Measurements from ENCODE around the gene KDR.

KDR gene

GRCh38 chr4:55087009-55087912, 38.1 kb downstream of the KDR start:
- H3K4me1 ChIP-seq (ENCODE audit: control insufficient read depth, insufficient read depth, low read length), result no peaks in the 10 kb centered on the region
- no peaks in the 10 kb centered on the region for H3K36me3 ChIP-seq (ENCODE audit: control insufficient read depth, insufficient read depth, low read length)
- H3K27ac ChIP-seq (ENCODE audit: low read depth, low read length), result no peak overlapping the region
- no peak overlapping the region for H3K9ac ChIP-seq (ENCODE audit: low read length)
- no peaks in the 10 kb centered on the region for H3K27me3 ChIP-seq (ENCODE audit: control insufficient read depth, insufficient read depth, low read length)
- H3K4me3 ChIP-seq (ENCODE audit: low read length), result no peak overlapping the region

GRCh38 chr4:55086578-55086977, 38.8 kb downstream of the KDR start:
- Histone ChIP-seq H3K9ac (ENCODE audit: low read length) (no peak overlapping the region), H3K27ac (ENCODE audit: low read depth, low read length) (no peak overlapping the region), H3K4me3 (ENCODE audit: low read length) (no peak overlapping the region), H3K4me1 (ENCODE audit: control insufficient read depth, insufficient read depth, low read length) (no peaks in the 10 kb centered on the region), H3K27me3 (ENCODE audit: control insufficient read depth, insufficient read depth, low read length) (no peaks in the 10 kb centered on the region), H3K36me3 (ENCODE audit: control insufficient read depth, insufficient read depth, low read length) (no peaks in the 10 kb centered on the region)

- Histone ChIP-seq H3K4me3 (ENCODE audit: low read length) (no peak overlapping the region), H3K4me1 (ENCODE audit: control insufficient read depth, insufficient read depth, low read length) (no peaks in the 10 kb centered on the region), H3K36me3 (ENCODE audit: control insufficient read depth, insufficient read depth, low read length) (no peaks in the 10 kb centered on the region), H3K27ac (ENCODE audit: low read depth, low read length) (no peak overlapping the region), H3K9ac (ENCODE audit: low read length) (no peak overlapping the region), H3K27me3 (ENCODE audit: control insufficient read depth, insufficient read depth, low read length) (no peaks in the 10 kb centered on the region)
These were observed 41.7 kb downstream of the KDR start for GRCh38 chr4:55083735-55084134.

- Histone ChIP-seq H3K4me1 (ENCODE audit: control insufficient read depth, insufficient read depth, low read length) (no peaks in the 10 kb centered on the region), H3K4me3 (ENCODE audit: low read length) (no peak overlapping the region), H3K27me3 (ENCODE audit: control insufficient read depth, insufficient read depth, low read length) (no peaks in the 10 kb centered on the region), H3K9ac (ENCODE audit: low read length) (no peak overlapping the region), H3K27ac (ENCODE audit: low read depth, low read length) (no peak overlapping the region), H3K36me3 (ENCODE audit: control insufficient read depth, insufficient read depth, low read length) (no peaks in the 10 kb centered on the region)
These were observed 42.6 kb downstream of the KDR start for GRCh38 chr4:55082756-55083155.

GRCh38 chr4:55080174-55080865, 45.1 kb downstream of the KDR start:
- Histone ChIP-seq H3K27me3 (ENCODE audit: control insufficient read depth, insufficient read depth, low read length) (no peaks in the 10 kb centered on the region), H3K27ac (ENCODE audit: low read depth, low read length) (no peak overlapping the region)

GRCh38 chr4:55079451-55080173, 45.8 kb downstream of the KDR start:
- Histone ChIP-seq H3K27ac (ENCODE audit: low read depth, low read length) (no peak overlapping the region), H3K4me3 (ENCODE audit: low read length) (no peak overlapping the region), H3K36me3 (ENCODE audit: control insufficient read depth, insufficient read depth, low read length) (no peaks in the 10 kb centered on the region), H3K4me1 (ENCODE audit: control insufficient read depth, insufficient read depth, low read length) (no peaks in the 10 kb centered on the region), H3K9ac (ENCODE audit: low read length) (no peak overlapping the region), H3K27me3 (ENCODE audit: control insufficient read depth, insufficient read depth, low read length) (no peaks in the 10 kb centered on the region)

More at GRCh38 chr4:55080174-55080865, 45.1 kb downstream of the KDR start:
- no peak overlapping the region for H3K4me3 ChIP-seq (ENCODE audit: low read length)
- no peaks in the 10 kb centered on the region for H3K36me3 ChIP-seq (ENCODE audit: control insufficient read depth, insufficient read depth, low read length)
- H3K4me1 ChIP-seq (ENCODE audit: control insufficient read depth, insufficient read depth, low read length), result no peaks in the 10 kb centered on the region
- no peak overlapping the region for H3K9ac ChIP-seq (ENCODE audit: low read length)

- no peak overlapping the region for H3K4me3 ChIP-seq (ENCODE audit: low read length)
- H3K4me1 ChIP-seq (ENCODE audit: control insufficient read depth, insufficient read depth, low read length), result no peaks in the 10 kb centered on the region
- H3K27me3 ChIP-seq (ENCODE audit: control insufficient read depth, insufficient read depth, low read length), result no peaks in the 10 kb centered on the region
- H3K9ac ChIP-seq (ENCODE audit: low read length), result no peak overlapping the region
- no peak overlapping the region for H3K27ac ChIP-seq (ENCODE audit: low read depth, low read length)
- H3K36me3 ChIP-seq (ENCODE audit: control insufficient read depth, insufficient read depth, low read length), result no peaks in the 10 kb centered on the region
These were observed 46.4 kb downstream of the KDR start for GRCh38 chr4:55078987-55079386.

- Histone ChIP-seq H3K4me1 (ENCODE audit: control insufficient read depth, insufficient read depth, low read length) (no peaks in the 10 kb centered on the region), H3K27me3 (ENCODE audit: control insufficient read depth, insufficient read depth, low read length) (no peaks in the 10 kb centered on the region), H3K27ac (ENCODE audit: low read depth, low read length) (no peak overlapping the region), H3K36me3 (ENCODE audit: control insufficient read depth, insufficient read depth, low read length) (no peaks in the 10 kb centered on the region), H3K4me3 (ENCODE audit: low read length) (no peak overlapping the region), H3K9ac (ENCODE audit: low read length) (no peak overlapping the region)
These were observed 47.8 kb downstream of the KDR start for GRCh38 chr4:55077577-55077976.

- H3K36me3 ChIP-seq (ENCODE audit: control insufficient read depth, insufficient read depth, low read length), result no peaks in the 10 kb centered on the region
These were observed 49.3 kb downstream of the KDR start for GRCh38 chr4:55075823-55076716.

GRCh38 chr4:55075376-55075775, 50.0 kb downstream of the KDR start:
- no peaks in the 10 kb centered on the region for H3K4me1 ChIP-seq (ENCODE audit: control insufficient read depth, insufficient read depth, low read length)
- H3K4me3 ChIP-seq (ENCODE audit: low read length), result no peak overlapping the region
- no peaks in the 10 kb centered on the region for H3K36me3 ChIP-seq (ENCODE audit: control insufficient read depth, insufficient read depth, low read length)

More at GRCh38 chr4:55075823-55076716, 49.3 kb downstream of the KDR start:
- Histone ChIP-seq H3K27ac (ENCODE audit: low read depth, low read length) (no peak overlapping the region), H3K9ac (ENCODE audit: low read length) (no peak overlapping the region), H3K4me3 (ENCODE audit: low read length) (no peak overlapping the region), H3K27me3 (ENCODE audit: control insufficient read depth, insufficient read depth, low read length) (no peaks in the 10 kb centered on the region), H3K4me1 (ENCODE audit: control insufficient read depth, insufficient read depth, low read length) (no peaks in the 10 kb centered on the region)

GRCh38 chr4:55074386-55074785, 51.0 kb downstream of the KDR start:
- Histone ChIP-seq H3K9ac (ENCODE audit: low read length) (no peak overlapping the region), H3K27ac (ENCODE audit: low read depth, low read length) (no peak overlapping the region), H3K27me3 (ENCODE audit: control insufficient read depth, insufficient read depth, low read length) (no peaks in the 10 kb centered on the region), H3K36me3 (ENCODE audit: control insufficient read depth, insufficient read depth, low read length) (no peaks in the 10 kb centered on the region), H3K4me3 (ENCODE audit: low read length) (no peak overlapping the region), H3K4me1 (ENCODE audit: control insufficient read depth, insufficient read depth, low read length) (no peaks in the 10 kb centered on the region)

More at GRCh38 chr4:55075376-55075775, 50.0 kb downstream of the KDR start:
- Histone ChIP-seq H3K27me3 (ENCODE audit: control insufficient read depth, insufficient read depth, low read length) (no peaks in the 10 kb centered on the region), H3K9ac (ENCODE audit: low read length) (no peak overlapping the region), H3K27ac (ENCODE audit: low read depth, low read length) (no peak overlapping the region)

All from rectal smooth muscle tissue (tissue), 1 donor.